Measurements from ENCODE around the gene ADAMTS8. TPM values are rescaled to one million over a fixed set of nuclear protein-coding genes. Genes with fewer than 3 reads are reported as not detected.

Gene ADAMTS8
- polyA plus RNA-seq, 12 donors = 4.9 to 17.8 (median 12.7) TPM; not detected in 1

Other genes with a start within 250 kb of the ADAMTS8 start
- gene ZBTB44, start 113.7 kb downstream of the ADAMTS8 start, polyA plus RNA-seq (ENCODE audit: insufficient read length in 12 of 12) = 10 to 100 TPM in 11 of 12 donors, not detected in 1; 24.3 to 41.6 (median 29.9) TPM
- gene ADAMTS15, start 20.0 kb upstream of the ADAMTS8 start, polyA plus RNA-seq (ENCODE audit: insufficient read length in 12 of 12) = 10 to 100 TPM in 11 of 12 donors, not detected in 1; 12.1 to 27.2 (median 18.7) TPM

All from muscle of arm (tissue), 12 donors.